K562 (cell line): ENCODE data around the gene CHCHD5. TPM values are rescaled to one million over a fixed set of nuclear protein-coding genes. Genes with fewer than 3 reads are reported as not detected.

Source experiments
- ATF7 ChIP-seq: fragments of 450-650 bp; IDR thresholded peaks from 2 replicates; pipeline ENCODE4 v1.7.1; 2014; ENCODE audit warnings: mild to moderate bottlenecking, moderate library complexity
- CREBBP ChIP-seq: IDR thresholded peaks from one replicate; pipeline ENCODE4 v1.6.1; 2012; ENCODE audit warnings: low read depth, mild to moderate bottlenecking, control low read depth, inconsistent platforms, low read length
- ETS2 ChIP-seq: IDR thresholded peaks from 2 replicates; pipeline ENCODE4 v1.6.1; 2016; ENCODE audit warnings: borderline replicate concordance, missing genetic modification characterization, mild to moderate bottlenecking, moderate library complexity, missing compliant biosample characterization; ENCODE audit not compliant: poor library complexity, severe bottlenecking
- ETV6 ChIP-seq, 3 experiments: fragments of 150-350 bp in 1 of 3; sonication (generic) in 1 of 3; formaldehyde crosslinking in 1 of 3; IDR thresholded peaks; 2 replicates each; pipeline versions ENCODE4 v1.6.1 to v1.8.0; 2014 to 2022; ENCODE audit warnings: borderline replicate concordance in 2 of 3, low read depth in 2 of 3, antibody characterized with exemption in 1 of 3, low read length in 1 of 3, mild to moderate bottlenecking in 1 of 3, missing genetic modification reagents in 1 of 3
- GABPA ChIP-seq: fragments of 200-800 bp; sonication (Bioruptor generic); conservative IDR thresholded peaks from 2 replicates; pipeline ENCODE4 v1.6.1; 2016; ENCODE audit warnings: low read depth, missing genetic modification characterization, missing compliant biosample characterization
- KDM1A ChIP-seq, 2 experiments: fragments of 450-650 bp; IDR thresholded peaks; 2 replicates each; pipeline ENCODE4 v1.6.1; 2016; ENCODE audit warnings: mild to moderate bottlenecking in 2 of 2
- NONO ChIP-seq, 2 experiments: fragments of 200-400 bp in 1 of 2; fragments of 450-650 bp in 1 of 2; formaldehyde crosslinking in 1 of 2; IDR thresholded peaks; 2 replicates each; pipeline ENCODE4 v1.6.1; 2017; ENCODE audit warnings: low read depth in 2 of 2, mild to moderate bottlenecking in 2 of 2, moderate library complexity in 2 of 2, low read length in 1 of 2
- OTX1 ChIP-seq: fragments of 450-650 bp; formaldehyde crosslinking; IDR thresholded peaks from 2 replicates; pipeline ENCODE4 v1.4.0; 2022; ENCODE audit warnings: mild to moderate bottlenecking
- SIRT6 ChIP-seq: IDR thresholded peaks from one replicate; pipeline ENCODE4 v1.6.1; 2012; ENCODE audit warnings: low read depth, mild to moderate bottlenecking, control low read depth, inconsistent platforms, low read length, moderate library complexity
- TARDBP ChIP-seq: fragments of 450-650 bp; IDR thresholded peaks from 2 replicates; pipeline ENCODE4 v1.6.1; 2016
- ZNF586 ChIP-seq: fragments of 450-650 bp; formaldehyde crosslinking; conservative IDR thresholded peaks from 2 replicates; pipeline ENCODE4 v1.4.0; 2020; ENCODE audit warnings: mild to moderate bottlenecking, moderate library complexity
- polyA plus RNA-seq, 8 experiments: library from polyadenylated mRNA; depleted of rRNA in 4 of 8; stranded (reverse) in 5 of 8; unstranded in 3 of 8; fragments of >200 nt; fragmentation: Nextera tagmentation in 2 of 8; fragmentation: Illumina TruSeq in 1 of 8; extraction: Ambion mirVana in 2 of 8; extraction: Trizol in 1 of 8; gene quantifications; 2 replicates each; pipeline versions ENCODE4 v1.2.1 to v1.2.3, GENCODE V29; 2011 to 2014; ENCODE audit warnings: inconsistent platforms in 1 of 8, missing spikeins in 1 of 8
- total RNA-seq, 7 experiments: library from RNA; depleted of rRNA in 6 of 7; stranded (reverse); fragments of >200 nt in 6 of 7; fragmentation: Illumina TruSeq in 2 of 7; extraction: Trizol in 2 of 7; gene quantifications; 2 replicates each; pipeline versions ENCODE4 v1.2.1 to v1.2.3, GENCODE V29; 2011 to 2021; ENCODE audit warnings: low replicate concordance in 1 of 7
- TF ChIP-seq, protein P1 (sequence below): fragments of 450-650 bp; IDR thresholded peaks from 2 replicates; pipeline ENCODE4 v1.6.1; 2018; ENCODE audit warnings: mild to moderate bottlenecking, low read depth; ENCODE audit not compliant: partially characterized antibody
- TF ChIP-seq, protein P2 (sequence below): IDR thresholded peaks from 2 replicates; pipeline ENCODE4 v1.6.1; 2011; ENCODE audit not compliant: insufficient read length; ENCODE audit errors: extremely low read depth
- TF ChIP-seq, protein P3 (sequence below): fragments of 250-450 bp; sonication (Bioruptor Pico); IDR thresholded peaks from 2 replicates; pipeline ENCODE4 v1.6.1; 2021; ENCODE audit warnings: mild to moderate bottlenecking
- TF ChIP-seq, protein P4 (sequence below), 3 experiments: fragments of 200-800 bp in 1 of 3; sonication (Bioruptor generic) in 1 of 3; sonication (generic) in 1 of 3; formaldehyde crosslinking in 1 of 3; IDR thresholded peaks; 2 replicates each; pipeline versions ENCODE4 v1.6.1 to v1.8.0; 2016 to 2022; ENCODE audit warnings: mild to moderate bottlenecking in 2 of 3, missing compliant biosample characterization in 2 of 3, missing genetic modification characterization in 2 of 3, missing genetic modification reagents in 1 of 3
- TF ChIP-seq, protein P5 (sequence below): sonication (generic); formaldehyde crosslinking; IDR thresholded peaks from 2 replicates; pipeline ENCODE4 v1.8.0; 2022; ENCODE audit warnings: mild to moderate bottlenecking, missing genetic modification reagents

The CHCHD5 gene
- total and polyA plus RNA-seq, 9 of the 15 experiments (the other 6 are each of a cell fraction or from before 2014, with no cell fraction given), result 7.4 to 79.3 (median 33.4) TPM

DNA sequence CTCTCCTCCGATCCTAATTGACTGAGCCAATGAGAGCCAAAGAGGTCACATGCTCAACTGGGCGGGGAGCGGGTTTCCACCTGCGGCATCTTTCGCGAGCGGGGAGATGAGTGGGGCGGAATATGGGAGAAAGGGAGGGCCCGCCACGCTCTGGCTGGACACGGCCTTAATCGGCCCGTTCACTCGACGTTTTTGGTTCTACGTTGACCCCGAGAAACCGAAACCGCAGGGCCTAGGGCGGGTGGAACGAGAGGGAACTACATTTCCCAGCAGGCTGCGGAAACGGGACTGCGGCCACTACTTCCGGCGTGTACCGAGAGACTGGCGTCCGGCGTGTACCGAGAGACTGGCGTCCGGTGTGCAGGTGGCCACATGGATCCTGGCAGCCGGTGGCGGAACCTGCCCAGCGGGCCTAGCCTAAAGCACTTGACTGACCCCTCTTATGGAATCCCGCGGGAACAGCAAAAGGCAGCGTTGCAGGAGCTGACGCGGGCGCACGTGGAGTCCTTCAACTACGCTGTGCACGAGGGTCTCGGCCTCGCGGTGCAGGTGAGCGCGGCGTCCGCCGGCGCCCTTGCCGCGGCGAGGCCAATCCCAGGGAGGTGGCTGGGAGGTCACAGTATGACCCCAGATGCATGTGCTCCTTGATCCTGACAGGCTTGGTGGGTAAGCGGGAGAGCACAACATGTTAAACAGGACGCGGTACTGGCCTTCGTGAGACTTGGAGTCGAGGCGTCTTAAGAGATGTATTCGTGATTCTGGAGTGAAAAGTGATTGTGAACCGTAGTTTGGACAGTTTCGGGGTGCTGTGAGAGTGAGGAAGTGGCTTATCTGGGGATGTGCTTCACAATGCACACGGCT, 42.1 kb upstream of the CHCHD5 start, which contains the start of gene POLR1B (continued):
- TF ChIP-seq, protein P1, sequence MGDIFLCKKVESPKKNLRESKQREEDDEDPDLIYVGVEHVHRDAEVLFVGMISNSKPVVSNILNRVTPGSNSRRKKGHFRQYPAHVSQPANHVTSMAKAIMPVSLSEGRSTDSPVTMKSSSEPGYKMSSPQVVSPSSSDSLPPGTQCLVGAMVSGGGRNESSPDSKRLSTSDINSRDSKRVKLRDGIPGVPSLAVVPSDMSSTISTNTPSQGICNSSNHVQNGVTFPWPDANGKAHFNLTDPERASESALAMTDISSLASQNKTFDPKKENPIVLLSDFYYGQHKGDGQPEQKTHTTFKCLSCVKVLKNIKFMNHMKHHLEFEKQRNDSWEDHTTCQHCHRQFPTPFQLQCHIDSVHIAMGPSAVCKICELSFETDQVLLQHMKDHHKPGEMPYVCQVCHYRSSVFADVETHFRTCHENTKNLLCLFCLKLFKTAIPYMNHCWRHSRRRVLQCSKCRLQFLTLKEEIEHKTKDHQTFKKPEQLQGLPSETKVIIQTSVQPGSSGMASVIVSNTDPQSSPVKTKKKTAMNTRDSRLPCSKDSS, result no peak
- TF ChIP-seq GABPA (peak; percentile 99), SIRT6 (no peak), CREBBP (no peak), ATF7 (no peak), KDM1A (IDR thresholded peaks at IDR 0.05) (peak in 1 of 2 experiments; percentile 100; a peak in 2 of 4 replicates), NONO (IDR thresholded peaks at IDR 0.05; ENCODE audit: low read depth in 2 of 2, low read length in 1 of 2) (no peak), ETS2 (tag) (no peak), OTX1 (CRISPR knock-in tag) (no peak), ETV6 (IDR thresholded peaks at IDR 0.05; ENCODE audit: borderline replicate concordance in 1 of 2, low read depth in 2 of 2, low read length in 1 of 2) (peak in 1 of 2 experiments; percentile 5; a peak in 1 of 4 replicates), ETV6 (CRISPR knock-in tag; IDR thresholded peaks at IDR 0.05; ENCODE audit: borderline replicate concordance) (peak; percentile 11; the same call in 1 of the 2 replicates), TARDBP (peak; percentile 90), ZNF586 (CRISPR knock-in tag) (no peak)
- TF ChIP-seq, protein P2, sequence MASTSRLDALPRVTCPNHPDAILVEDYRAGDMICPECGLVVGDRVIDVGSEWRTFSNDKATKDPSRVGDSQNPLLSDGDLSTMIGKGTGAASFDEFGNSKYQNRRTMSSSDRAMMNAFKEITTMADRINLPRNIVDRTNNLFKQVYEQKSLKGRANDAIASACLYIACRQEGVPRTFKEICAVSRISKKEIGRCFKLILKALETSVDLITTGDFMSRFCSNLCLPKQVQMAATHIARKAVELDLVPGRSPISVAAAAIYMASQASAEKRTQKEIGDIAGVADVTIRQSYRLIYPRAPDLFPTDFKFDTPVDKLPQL, result no peak
- TF ChIP-seq, protein P3, sequence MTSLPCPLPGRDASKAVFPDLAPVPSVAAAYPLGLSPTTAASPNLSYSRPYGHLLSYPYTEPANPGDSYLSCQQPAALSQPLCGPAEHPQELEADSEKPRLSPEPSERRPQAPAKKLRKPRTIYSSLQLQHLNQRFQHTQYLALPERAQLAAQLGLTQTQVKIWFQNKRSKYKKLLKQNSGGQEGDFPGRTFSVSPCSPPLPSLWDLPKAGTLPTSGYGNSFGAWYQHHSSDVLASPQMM (CRISPR knock-in tag), result no peak
- TF ChIP-seq, protein P4, sequence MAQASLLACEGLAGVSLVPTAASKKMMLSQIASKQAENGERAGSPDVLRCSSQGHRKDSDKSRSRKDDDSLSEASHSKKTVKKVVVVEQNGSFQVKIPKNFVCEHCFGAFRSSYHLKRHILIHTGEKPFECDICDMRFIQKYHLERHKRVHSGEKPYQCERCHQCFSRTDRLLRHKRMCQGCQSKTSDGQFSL (CRISPR knock-in tag; IDR thresholded peaks at IDR 0.05), result no peak
- TF ChIP-seq, protein P4 (tag; IDR thresholded peaks at IDR 0.05), result no peak
- TF ChIP-seq, protein P5, sequence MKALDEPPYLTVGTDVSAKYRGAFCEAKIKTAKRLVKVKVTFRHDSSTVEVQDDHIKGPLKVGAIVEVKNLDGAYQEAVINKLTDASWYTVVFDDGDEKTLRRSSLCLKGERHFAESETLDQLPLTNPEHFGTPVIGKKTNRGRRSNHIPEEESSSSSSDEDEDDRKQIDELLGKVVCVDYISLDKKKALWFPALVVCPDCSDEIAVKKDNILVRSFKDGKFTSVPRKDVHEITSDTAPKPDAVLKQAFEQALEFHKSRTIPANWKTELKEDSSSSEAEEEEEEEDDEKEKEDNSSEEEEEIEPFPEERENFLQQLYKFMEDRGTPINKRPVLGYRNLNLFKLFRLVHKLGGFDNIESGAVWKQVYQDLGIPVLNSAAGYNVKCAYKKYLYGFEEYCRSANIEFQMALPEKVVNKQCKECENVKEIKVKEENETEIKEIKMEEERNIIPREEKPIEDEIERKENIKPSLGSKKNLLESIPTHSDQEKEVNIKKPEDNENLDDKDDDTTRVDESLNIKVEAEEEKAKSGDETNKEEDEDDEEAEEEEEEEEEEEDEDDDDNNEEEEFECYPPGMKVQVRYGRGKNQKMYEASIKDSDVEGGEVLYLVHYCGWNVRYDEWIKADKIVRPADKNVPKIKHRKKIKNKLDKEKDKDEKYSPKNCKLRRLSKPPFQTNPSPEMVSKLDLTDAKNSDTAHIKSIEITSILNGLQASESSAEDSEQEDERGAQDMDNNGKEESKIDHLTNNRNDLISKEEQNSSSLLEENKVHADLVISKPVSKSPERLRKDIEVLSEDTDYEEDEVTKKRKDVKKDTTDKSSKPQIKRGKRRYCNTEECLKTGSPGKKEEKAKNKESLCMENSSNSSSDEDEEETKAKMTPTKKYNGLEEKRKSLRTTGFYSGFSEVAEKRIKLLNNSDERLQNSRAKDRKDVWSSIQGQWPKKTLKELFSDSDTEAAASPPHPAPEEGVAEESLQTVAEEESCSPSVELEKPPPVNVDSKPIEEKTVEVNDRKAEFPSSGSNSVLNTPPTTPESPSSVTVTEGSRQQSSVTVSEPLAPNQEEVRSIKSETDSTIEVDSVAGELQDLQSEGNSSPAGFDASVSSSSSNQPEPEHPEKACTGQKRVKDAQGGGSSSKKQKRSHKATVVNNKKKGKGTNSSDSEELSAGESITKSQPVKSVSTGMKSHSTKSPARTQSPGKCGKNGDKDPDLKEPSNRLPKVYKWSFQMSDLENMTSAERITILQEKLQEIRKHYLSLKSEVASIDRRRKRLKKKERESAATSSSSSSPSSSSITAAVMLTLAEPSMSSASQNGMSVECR (CRISPR knock-in tag), result peak; percentile 98
